ENCODE measurements around the gene TNPO2.
"Not testable (repeated sequence)": the region's sequence is repeated elsewhere in the genome, so short reads cannot be mapped to it uniquely, and the experiment has no call there.

Gene TNPO2

DNA sequence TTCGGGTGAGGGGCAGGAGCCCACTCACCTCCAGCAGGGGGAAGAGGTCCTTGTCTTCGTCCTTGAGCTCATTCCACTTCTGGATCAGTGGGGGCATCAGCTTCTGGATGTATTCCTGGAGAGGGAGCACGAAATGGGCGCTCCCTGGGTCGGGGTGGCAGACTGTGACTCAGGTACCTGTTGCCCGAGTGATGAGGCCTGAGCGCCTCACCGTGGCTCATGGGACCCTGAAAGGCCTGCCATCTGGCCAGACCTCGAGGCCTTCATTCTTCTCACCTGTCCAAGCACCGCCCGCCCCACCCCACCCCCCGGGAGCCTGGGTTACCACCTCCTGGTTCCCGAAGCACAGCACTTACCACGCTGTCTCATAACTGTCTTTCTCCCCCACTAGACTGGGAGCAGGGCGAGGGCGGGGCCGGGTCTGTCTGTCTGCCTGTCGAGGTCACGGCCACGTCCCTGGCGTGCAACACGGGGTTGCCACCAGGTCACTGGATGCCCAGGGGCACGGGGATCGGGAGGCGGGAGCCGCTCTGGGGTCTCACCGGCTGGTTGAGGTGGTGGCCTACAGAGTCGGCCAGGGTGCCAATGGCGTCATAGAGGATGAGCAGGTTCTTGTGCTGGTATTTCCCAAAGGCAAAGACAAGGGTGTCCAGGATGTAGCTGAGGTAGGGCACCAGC lies 17.9 kb downstream of the TNPO2 start:
- no peak for DNase-seq (ENCODE audit: low read depth)

- no peak for DNase-seq (ENCODE audit: low read depth)
Observed at GRCh38 chr19:12705169-12705568, 18.6 kb downstream of the TNPO2 start.

DNA sequence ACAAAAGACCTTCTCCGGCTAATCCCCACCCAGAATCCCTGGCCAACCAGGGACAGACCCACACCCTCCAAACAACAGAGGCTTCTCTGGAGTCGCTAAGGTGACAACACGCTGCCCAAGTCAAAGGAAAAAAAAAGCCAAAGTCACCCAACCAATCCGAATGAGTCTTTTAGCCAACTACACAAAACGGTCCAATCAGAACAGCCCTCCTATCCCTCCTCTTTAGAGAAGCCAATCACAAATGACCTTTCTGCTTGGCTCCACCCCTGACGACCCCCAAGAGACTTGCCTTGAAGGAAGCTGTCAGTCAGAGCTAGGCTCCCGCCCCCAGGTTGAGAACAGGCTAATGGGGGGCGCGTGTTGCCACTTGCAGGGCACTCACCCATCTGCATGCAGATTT lies 20.7 kb downstream of the TNPO2 start:
- DNase-seq (ENCODE audit: low read depth), result no peak

- DNase-seq (ENCODE audit: low read depth), result no peak
Observed at GRCh38 chr19:12701596-12702282, 22.0 kb downstream of the TNPO2 start.

DNA sequence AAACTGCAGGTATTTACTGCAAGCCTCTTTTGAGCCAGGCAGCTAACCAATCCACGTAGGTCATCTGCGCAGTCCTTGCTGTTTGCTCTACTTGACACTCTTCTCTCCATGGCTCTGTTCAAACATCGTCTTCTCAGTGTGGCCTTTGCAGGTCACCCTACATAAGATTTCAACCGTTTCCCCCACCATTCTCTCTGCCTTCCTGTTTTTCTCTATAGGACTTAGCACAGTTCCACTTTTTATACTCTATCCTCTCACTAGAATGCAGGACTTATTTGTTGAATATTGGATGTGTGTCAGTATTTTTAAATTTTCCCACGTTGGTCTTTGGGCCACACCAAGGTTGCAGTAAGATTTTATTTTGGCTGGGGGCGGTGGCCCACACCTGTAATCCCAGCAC lies 25.6 kb downstream of the TNPO2 start:
- DNase-seq (ENCODE audit: low read depth), result no peak

DNA sequence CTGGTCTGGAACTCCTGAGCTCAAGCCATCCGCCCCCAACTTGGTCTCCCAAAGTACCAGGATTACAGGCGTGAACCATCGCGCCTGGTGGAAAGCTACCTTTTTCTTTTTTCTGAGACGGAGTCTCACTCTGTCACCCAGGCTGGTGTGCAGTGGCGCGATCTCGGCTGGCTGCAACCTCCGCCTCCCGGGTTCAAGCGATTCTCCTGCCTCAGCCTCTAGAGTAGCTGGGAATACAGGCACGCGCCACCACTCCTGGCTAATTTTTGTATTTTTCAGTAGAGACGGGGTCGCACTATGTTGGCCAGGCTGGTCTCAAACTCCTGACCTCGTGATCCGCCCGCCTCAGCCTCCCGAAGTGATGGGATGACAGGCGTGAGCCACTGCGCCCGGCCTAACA lies 26.3 kb downstream of the TNPO2 start:
- not testable (repeated sequence) for DNase-seq (ENCODE audit: low read depth)

- peak; percentile 73 for DNase-seq (ENCODE audit: low read depth)
Observed at GRCh38 chr19:12696366-12697335, 27.1 kb downstream of the TNPO2 start, which contains the start of gene FBXW9. Gene FBXW9 (minus strand): TSS chr19:12696631. CDS start chr19:12696581, 50 bp downstream.

DNA sequence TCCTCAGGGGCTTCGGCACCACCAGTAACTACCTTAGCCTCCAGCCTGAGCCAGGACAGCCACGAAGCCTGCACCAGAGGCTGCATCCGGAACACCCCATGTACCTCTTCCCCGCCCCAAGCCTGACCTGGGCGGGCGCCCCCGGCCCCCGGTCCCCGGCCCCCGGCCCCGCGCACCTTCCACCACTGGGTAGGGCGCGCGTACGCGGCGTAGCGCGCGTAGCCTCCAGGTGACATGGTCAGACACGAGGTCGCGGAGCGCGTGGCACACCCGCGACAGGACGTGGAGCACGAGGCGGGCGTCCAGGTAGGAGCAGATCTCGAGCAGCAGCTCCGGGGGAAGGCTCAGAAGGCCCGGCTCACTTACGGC lies 27.8 kb downstream of the TNPO2 start:
- DNase-seq (ENCODE audit: low read depth), result no peak

DNA sequence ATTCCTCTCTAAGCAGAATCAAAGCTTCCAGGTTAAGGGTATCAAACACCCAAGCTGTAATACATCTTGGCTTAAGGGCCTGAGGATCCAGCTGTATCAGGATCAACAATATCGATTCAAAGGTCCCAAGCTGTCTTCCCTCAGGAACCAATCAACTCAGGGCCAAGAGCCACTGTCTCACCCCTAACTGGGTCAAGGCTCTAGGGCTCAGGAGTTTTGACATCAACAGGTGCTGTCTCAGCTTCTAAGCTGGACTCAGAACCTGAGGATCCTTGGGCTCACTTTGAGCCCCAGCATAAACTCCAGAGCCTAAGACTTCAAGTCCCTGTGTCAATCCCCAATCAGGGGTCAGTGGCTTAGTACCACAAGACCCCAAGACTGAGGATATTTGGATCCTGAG lies 28.2 kb downstream of the TNPO2 start:
- DNase-seq (ENCODE audit: low read depth), result no peak

GRCh38 chr19:12695096-12695495 lies 28.6 kb downstream of the TNPO2 start:
- DNase-seq (ENCODE audit: low read depth), result no peak

DNA sequence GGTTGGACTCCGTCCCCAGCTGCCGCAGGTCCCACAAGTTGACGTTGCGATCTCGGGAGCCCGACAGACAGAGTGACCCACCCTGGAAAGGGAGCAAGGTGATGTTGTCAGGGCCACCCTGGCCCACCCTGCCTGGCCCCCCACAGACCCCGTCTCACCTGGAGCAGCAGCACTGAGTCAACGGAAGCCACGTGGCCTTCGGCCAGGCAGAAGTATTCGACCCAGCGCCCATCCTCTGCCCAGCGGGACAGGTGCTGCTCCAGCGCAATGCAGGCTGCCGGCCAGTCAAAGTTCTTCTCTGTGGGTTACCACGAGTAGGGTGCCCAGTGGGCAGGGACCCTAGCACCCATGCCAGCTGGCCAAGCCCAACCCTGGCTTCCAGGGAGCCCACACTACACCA lies 29.1 kb downstream of the TNPO2 start:
- DNase-seq (ENCODE audit: low read depth), result no peak

GRCh38 chr19:12692960-12693359 lies 30.8 kb downstream of the TNPO2 start:
- no peak for DNase-seq (ENCODE audit: low read depth)

- no peak for DNase-seq (ENCODE audit: low read depth)
Observed at GRCh38 chr19:12689581-12690216, 34.0 kb downstream of the TNPO2 start.

DNA sequence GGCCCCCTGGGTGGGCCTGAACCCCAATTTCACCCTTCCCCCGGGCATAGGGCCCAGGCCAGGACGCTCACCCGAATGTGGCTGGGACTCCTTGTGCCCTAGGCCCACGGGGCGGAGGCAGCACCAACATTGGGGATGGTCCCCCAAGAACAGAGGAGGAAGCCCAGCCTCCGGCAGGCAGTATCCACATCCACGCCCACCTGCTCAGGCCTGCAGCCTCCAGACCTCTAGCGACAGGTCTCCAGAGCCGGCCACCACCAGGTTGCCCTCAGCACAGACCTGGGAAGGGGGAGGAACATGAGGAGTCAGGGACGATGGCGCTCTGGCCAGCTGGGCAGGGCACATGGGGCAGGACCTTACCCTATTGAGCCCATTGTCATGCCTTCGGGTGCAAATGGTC lies 34.7 kb downstream of the TNPO2 start:
- no peak for DNase-seq (ENCODE audit: low read depth)

DNA sequence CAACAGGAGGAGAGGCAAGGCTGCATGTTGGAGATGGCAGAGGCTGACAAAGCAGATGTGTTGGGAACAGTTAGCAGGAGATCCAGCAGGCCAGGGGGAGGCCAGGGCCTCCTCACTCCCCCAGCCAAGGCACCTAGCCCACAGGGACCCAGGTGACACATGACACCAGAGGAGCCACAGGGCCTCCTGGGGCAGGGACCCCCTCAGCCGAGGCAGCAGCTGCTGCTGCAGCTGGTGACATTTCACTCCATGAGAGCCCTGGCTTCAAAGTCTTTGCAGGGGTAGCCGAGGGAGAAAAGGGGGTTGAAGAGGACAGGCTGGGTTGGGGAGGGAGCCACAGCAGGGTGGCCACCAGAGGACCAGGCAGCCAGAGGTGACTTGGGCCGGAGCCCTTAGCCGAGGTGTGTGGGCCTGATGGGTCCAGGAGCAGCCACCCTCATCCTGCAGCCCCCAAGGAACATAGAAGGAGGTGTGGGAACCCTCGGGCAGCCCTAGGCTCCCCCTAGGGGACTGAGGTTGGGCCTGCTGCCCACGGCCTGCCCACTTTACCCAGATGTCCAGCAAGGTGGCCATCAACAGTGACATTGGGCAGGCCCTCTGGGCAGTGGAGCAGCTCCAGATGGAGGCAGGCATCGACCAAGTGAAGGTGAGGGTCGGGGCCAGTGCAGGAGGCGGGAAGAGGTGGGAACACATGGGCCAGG lies 36.1 kb downstream of the TNPO2 start, which contains the start of gene GNG14:
TSS of gene GNG14 (plus strand) at position 503 of the 701 bp plus-strand sequence. CDS start at position 554, 51 bp downstream.
- no peak for DNase-seq (ENCODE audit: low read depth)

- no peak for DNase-seq (ENCODE audit: low read depth)
Observed at GRCh38 chr19:12685831-12686230, 37.9 kb downstream of the TNPO2 start.

DNA sequence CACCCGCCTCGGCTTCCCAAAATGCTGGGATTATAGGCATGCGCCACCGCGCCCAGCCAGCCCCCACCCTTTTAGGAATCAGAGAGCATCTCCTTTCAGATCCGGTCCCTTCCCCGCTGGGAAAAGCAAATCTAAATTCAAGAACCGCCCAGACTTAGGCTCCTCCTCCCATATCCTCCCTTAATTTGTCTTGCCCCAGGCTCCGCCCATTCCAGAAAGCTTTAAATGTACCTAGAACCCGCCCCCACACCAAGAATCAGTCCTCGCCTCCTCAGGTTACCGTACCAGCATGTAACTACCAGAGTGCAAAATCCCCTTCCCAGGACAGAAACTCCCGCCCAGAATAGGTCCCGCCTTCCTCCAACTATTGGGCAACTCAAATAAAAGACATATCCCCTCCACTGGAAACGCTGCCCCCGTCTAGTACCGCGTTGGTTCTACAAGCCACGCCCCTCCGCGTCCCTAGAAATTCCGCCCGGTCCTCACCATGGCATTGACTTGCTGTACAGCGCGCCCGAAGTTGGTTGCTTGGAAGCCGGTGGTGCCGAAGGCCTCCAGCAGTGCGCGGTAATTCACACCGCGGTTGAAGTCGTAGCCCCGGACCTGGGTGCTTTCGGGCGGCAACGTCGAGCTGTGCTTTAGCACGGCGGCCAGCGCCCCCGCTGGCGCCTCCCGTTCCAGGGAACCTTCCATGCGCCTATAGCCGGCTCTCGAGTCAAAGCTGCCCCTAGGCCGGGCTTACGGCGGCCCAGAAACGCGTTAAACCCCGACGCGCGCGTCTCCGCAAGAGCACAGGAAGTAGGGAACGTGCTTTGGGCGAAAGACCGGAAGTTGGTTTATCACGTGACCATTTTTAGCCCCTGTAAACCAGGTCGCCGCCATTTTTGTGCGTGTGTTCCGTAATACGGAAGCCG lies 42.4 kb downstream of the TNPO2 start, which contains the start of gene DHPS:
TSS of gene DHPS (minus strand) at position 807 of the 914 bp plus-strand sequence. CDS start at position 693, 114 bp downstream.
- peak; percentile 94 for DNase-seq (ENCODE audit: low read depth)

DNA sequence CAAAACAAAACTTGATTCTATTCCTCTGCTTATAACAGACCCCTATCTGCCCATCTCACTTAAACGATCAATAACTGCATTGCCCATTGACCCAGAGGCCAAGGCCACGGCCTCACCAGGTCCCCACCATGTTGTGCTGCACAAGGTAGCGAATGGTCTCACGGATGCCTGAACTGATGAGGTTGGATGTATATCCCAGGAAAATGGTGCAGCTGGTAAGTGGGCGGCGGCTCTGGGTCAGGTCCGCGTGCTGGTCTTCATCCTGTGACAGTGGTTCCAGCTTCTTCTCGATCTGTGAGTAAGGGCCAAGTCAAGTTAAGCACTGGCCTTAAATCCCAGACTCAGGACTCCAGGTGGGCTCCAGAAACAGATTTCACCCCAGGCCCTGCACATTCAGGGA lies 43.7 kb downstream of the TNPO2 start:
- no peak for DNase-seq (ENCODE audit: low read depth)

DNA sequence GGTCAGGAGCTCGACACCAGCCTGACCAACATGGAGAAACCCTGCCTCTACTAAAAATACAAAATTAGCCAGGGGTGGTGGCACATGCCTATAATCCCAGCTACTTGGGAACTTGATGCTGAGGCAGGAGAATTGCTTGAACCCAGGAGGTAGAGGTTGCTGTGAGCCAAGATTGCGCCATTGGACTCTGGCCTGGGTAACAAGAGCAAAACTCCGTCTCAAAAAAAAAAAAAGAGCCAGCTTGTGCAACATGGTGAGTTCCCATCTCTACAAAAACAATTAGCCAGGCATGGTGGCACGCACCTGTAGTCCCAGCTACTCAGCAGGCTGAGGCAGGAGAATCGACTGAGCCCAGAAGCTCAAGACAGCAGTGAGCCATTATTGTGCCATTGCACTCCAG lies 45.7 kb downstream of the TNPO2 start:
- DNase-seq (ENCODE audit: low read depth), result not testable (repeated sequence)

GRCh38 chr19:12676928-12677327 lies 46.8 kb downstream of the TNPO2 start:
- no peak for DNase-seq (ENCODE audit: low read depth)
